ENCODE data around the gene TRPM2. TPM values are rescaled to one million over a fixed set of nuclear protein-coding genes. Genes with fewer than 3 reads are reported as not detected.

Gene TRPM2
- 2.8 TPM for total RNA-seq

GRCh38 chr21:44353191-44353970 is at the start of gene TRPM2:
Gene TRPM2 (plus strand): TSS chr21:44353621. CDS start chr21:44353701, 80 bp downstream.

GRCh38 chr21:44338971-44339910 is 14.2 kb upstream of the TRPM2 start, which contains the start of gene CFAP410:
Gene CFAP410 (minus strand): TSS chr21:44339390. CDS start chr21:44339194, 196 bp downstream.

GRCh38 chr21:44454747-44455523 is 101.5 kb downstream of the TRPM2 start, which contains the start of gene LRRC3:
Gene LRRC3 (plus strand): TSS chr21:44455510. CDS start chr21:44456645, 1,135 bp downstream.

Small RNA genes lying within 50 kb of the gene (small RNA-seq; reads per million reads assigned to genes)
- not detected for gene RF00285 (ENCODE audit: low replicate concordance)

Other genes with a start within 250 kb of the TRPM2 start
- 8.1 TPM for gene PWP2, start 246.2 kb upstream of the TRPM2 start, total RNA-seq
- gene GATD3, start 219.9 kb upstream of the TRPM2 start, total RNA-seq = 22.8 TPM
- gene ICOSLG, start 112.7 kb upstream of the TRPM2 start, total RNA-seq = 0.31 TPM
- not detected for gene DNMT3L, start 91.7 kb upstream of the TRPM2 start, total RNA-seq
- not detected for gene AIRE, start 67.7 kb upstream of the TRPM2 start, total RNA-seq
- 106 TPM for gene PFKL, start 53.6 kb upstream of the TRPM2 start, total RNA-seq
- gene CFAP410, start 14.2 kb upstream of the TRPM2 start, total RNA-seq = 15.3 TPM
- 13.5 TPM for gene LRRC3, start 101.9 kb downstream of the TRPM2 start, total RNA-seq
- not detected for gene KRTAP10-1, start 186.6 kb downstream of the TRPM2 start, total RNA-seq
- gene KRTAP10-2, start 197.9 kb downstream of the TRPM2 start, total RNA-seq = not detected
- not detected for gene KRTAP10-3, start 205.2 kb downstream of the TRPM2 start, total RNA-seq
- not detected for gene KRTAP10-4, start 220.1 kb downstream of the TRPM2 start, total RNA-seq
- gene KRTAP10-5, start 227.0 kb downstream of the TRPM2 start, total RNA-seq = not detected
- not detected for gene KRTAP10-6, start 238.9 kb downstream of the TRPM2 start, total RNA-seq
- gene KRTAP10-7, start 247.0 kb downstream of the TRPM2 start, total RNA-seq = not detected